Mucosa of rectum (tissue), 2 donors: Measurements from ENCODE around the gene SYT1.

Experiments
- H3K27ac ChIP-seq, 2 donors: one replicate each; pipeline ENCODE4 v1.7.0; 2013; ENCODE audit warnings: inconsistent platforms in 2 of 2, low read depth in 2 of 2, low read length in 2 of 2
- H3K27me3 ChIP-seq, 2 donors: one replicate each; pipeline ENCODE4 v1.7.0; 2013; ENCODE audit warnings: low read length in 2 of 2; ENCODE audit not compliant: control insufficient read depth in 2 of 2, insufficient read depth in 2 of 2
- H3K36me3 ChIP-seq, 2 donors: one replicate each; pipeline ENCODE4 v1.7.0; 2013; ENCODE audit warnings: low read length in 2 of 2; ENCODE audit not compliant: control insufficient read depth in 2 of 2, insufficient read depth in 2 of 2
- H3K4me1 ChIP-seq, 2 donors: one replicate each; pipeline ENCODE4 v1.7.0; 2013; ENCODE audit warnings: low read length in 2 of 2, mild to moderate bottlenecking in 1 of 2; ENCODE audit not compliant: control insufficient read depth in 2 of 2, insufficient read depth in 2 of 2
- H3K4me3 ChIP-seq, 2 donors: one replicate each; pipeline ENCODE4 v1.7.0; 2013; ENCODE audit warnings: low read length in 2 of 2
- H3K9ac ChIP-seq, 2 donors: one replicate each; pipeline ENCODE4 v1.7.0; 2013; ENCODE audit warnings: low read length in 2 of 2, low read depth in 1 of 2, mild to moderate bottlenecking in 1 of 2
- H3K9me3 ChIP-seq, 2 donors: one replicate each; pipeline ENCODE4 v1.7.0; 2013; ENCODE audit warnings: low read length in 2 of 2; ENCODE audit not compliant: control insufficient read depth in 2 of 2
- donor health status: healthy.
- donor health status: Normal muscosa, but diverticular disease.

Gene SYT1

DNA sequence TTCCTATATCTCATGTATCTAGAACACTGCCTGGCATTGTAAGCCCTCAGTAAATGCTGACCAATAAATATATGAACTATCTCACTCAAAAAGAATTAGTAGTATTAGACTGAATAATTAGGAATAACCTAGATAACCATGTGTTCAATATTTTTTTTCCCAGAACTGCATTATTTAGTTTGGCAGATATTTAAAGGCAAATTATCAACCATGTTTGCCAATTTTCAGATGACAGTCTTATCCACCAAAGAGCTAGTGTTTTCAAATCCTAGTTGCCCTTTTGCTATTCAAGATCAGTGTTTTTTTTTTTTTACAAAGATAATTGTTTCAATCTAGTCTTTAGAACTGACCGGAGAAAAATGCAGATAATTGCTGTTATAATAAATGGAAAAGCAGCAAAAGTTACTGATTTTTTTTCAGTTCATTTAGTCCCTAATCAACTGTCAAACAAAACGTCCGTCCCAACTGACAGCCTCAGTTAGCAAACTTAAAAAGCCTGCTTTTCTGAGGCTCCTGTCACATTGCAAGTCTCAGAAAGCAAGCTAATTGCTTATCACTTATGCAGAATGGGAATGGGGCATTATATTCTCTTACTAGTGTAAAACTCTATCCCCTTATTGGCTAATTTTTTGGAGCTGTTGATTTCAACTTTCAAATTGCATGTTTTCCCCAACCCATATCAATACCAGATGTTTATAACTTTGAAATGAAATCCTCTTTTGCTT, 623.0 kb downstream of the SYT1 start:
- no peaks in the 10 kb centered on the region for H3K36me3 ChIP-seq
- H3K27me3 ChIP-seq, result no peaks in the 10 kb centered on the region
- no peak overlapping the region for H3K4me3 ChIP-seq
- no peak overlapping the region for H3K27ac ChIP-seq
- no peaks in the 10 kb centered on the region for H3K4me1 ChIP-seq
- no peak overlapping the region for H3K9ac ChIP-seq
- no peaks in the 10 kb centered on the region for H3K9me3 ChIP-seq
